Measurements from ENCODE around the gene VDAC2. TPM values are rescaled to one million over a fixed set of nuclear protein-coding genes. Genes with fewer than 3 reads are reported as not detected.
A peak's percentile ranks its signal among the peaks of the same experiment; 100 is the strongest.

VDAC2 gene
- total and polyA plus RNA-seq, 10 of the 15 experiments (the other 5 are each of a cell fraction or from before 2014, with no cell fraction given): 73.4 to 294 (median 146) TPM

DNA sequence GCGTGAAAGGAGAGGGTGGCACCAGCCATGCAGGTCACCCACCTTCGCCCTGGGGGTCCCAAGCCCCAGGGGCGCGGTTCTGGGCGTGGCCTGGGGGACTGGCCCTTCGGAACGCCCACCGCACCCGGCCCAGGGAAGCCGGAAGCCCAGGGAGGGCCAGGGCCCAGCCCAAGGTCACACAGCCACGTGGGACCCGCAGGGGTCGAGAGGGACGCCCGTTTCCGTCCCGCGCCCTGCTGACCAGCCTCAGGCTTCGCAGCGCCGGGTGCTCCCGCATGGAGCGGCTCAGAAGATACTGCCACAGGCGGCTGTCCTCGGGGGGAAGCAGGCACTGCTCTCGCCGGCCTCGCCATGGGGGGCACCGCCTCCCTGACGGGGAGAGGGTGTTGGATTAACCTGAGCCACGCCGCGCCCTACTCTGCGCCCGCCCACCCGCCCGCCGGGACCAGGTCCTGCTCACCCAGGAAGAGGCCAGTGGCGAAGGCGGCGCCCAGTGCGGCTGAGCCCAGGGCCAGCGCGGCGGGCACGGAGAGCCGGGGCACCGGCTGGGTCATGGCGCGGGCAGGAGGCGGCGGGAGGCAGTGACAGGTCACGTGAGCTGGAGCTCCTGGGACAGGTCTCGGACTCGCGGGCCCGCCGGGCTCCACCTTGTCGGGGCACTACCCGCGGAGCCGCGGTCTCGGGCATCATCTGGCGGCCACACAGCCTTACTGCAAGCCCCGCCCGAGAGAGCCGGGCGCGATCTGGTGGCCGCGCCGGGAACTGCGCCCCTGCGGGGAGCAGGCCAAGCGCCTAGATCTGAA lies 25.0 kb downstream of the VDAC2 start, which contains the start of gene COMTD1 (continued):
- TF ChIP-seq, protein P1, sequence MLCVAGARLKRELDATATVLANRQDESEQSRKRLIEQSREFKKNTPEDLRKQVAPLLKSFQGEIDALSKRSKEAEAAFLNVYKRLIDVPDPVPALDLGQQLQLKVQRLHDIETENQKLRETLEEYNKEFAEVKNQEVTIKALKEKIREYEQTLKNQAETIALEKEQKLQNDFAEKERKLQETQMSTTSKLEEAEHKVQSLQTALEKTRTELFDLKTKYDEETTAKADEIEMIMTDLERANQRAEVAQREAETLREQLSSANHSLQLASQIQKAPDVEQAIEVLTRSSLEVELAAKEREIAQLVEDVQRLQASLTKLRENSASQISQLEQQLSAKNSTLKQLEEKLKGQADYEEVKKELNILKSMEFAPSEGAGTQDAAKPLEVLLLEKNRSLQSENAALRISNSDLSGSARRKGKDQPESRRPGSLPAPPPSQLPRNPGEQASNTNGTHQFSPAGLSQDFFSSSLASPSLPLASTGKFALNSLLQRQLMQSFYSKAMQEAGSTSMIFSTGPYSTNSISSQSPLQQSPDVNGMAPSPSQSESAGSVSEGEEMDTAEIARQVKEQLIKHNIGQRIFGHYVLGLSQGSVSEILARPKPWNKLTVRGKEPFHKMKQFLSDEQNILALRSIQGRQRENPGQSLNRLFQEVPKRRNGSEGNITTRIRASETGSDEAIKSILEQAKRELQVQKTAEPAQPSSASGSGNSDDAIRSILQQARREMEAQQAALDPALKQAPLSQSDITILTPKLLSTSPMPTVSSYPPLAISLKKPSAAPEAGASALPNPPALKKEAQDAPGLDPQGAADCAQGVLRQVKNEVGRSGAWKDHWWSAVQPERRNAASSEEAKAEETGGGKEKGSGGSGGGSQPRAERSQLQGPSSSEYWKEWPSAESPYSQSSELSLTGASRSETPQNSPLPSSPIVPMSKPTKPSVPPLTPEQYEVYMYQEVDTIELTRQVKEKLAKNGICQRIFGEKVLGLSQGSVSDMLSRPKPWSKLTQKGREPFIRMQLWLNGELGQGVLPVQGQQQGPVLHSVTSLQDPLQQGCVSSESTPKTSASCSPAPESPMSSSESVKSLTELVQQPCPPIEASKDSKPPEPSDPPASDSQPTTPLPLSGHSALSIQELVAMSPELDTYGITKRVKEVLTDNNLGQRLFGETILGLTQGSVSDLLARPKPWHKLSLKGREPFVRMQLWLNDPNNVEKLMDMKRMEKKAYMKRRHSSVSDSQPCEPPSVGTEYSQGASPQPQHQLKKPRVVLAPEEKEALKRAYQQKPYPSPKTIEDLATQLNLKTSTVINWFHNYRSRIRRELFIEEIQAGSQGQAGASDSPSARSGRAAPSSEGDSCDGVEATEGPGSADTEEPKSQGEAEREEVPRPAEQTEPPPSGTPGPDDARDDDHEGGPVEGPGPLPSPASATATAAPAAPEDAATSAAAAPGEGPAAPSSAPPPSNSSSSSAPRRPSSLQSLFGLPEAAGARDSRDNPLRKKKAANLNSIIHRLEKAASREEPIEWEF (IDR thresholded peaks at IDR 0.05; ENCODE audit: insufficient replicate concordance, low read depth, low read length): no peak
- TF ChIP-seq MTA3 (IDR thresholded peaks at IDR 0.05; ENCODE audit: borderline replicate concordance, low read length) (no peak), IRF4 (IDR thresholded peaks at IDR 0.05; ENCODE audit: low read depth, low read length) (no peak), NFYB (IDR thresholded peaks at IDR 0.05; ENCODE audit: insufficient read depth, low read depth, low read length) (no peak), NKRF (conservative IDR thresholded peaks at IDR 0.05) (peak; percentile 54), EED (IDR thresholded peaks at IDR 0.05; ENCODE audit: low read depth) (no peak), EGR1 (IDR thresholded peaks at IDR 0.05; ENCODE audit: borderline replicate concordance in 1 of 2, low read depth in 2 of 2, low read length in 2 of 2) (no peak), RB1 (IDR thresholded peaks at IDR 0.05; ENCODE audit: borderline replicate concordance) (no peak; the same call in none of the 2 replicates), TCF7 (IDR thresholded peaks at IDR 0.05; ENCODE audit: borderline replicate concordance) (no peak), STAT1 (conservative IDR thresholded peaks at IDR 0.05) (peak; percentile 76; the same call in 1 of the 2 replicates), IKZF1 (conservative IDR thresholded peaks at IDR 0.05) (peak; percentile 68), CHD2 (IDR thresholded peaks at IDR 0.05; ENCODE audit: borderline replicate concordance, low read depth, low read length) (no peak), ZNF687 (IDR thresholded peaks at IDR 0.05) (0 out of 2 replicates have a peak, but pooled peaks have one; percentile 41), TCF12 (IDR thresholded peaks at IDR 0.05; ENCODE audit: low read depth, low read length) (peak; percentile 44; the same call in 1 of the 2 replicates), YY1 (IDR thresholded peaks at IDR 0.05; ENCODE audit: low read depth, low read length) (peak; percentile 83), MYB (IDR thresholded peaks at IDR 0.05; ENCODE audit: borderline replicate concordance, low read depth, low read length) (no peak), ESRRA (IDR thresholded peaks at IDR 0.05; ENCODE audit: low read length) (peak; percentile 59; the same call in 1 of the 2 replicates), YBX1 (IDR thresholded peaks at IDR 0.05) (no peak), FOS (IDR thresholded peaks at IDR 0.05; ENCODE audit: borderline replicate concordance, extremely low read depth, insufficient read length) (no peak)
